Endothelial cell (in vitro differentiated cells): Measurements from ENCODE around the gene ALG2. TPM values are rescaled to one million over a fixed set of nuclear protein-coding genes. Genes with fewer than 3 reads are reported as not detected.
A peak's percentile ranks its signal among the peaks of the same experiment; 100 is the strongest.
"Not testable (repeated sequence)": the region's sequence is repeated elsewhere in the genome, so short reads cannot be mapped to it uniquely, and the experiment has no call there.

ENCODE experiments used
- DNase-seq: peaks from one replicate; pipeline ENCODE4 v3.0.0; 2021; ENCODE audit warnings: low spot score
- H3K27ac Mint-ChIP-seq: one replicate; pipeline ENCODE4 v1.8.0; 2021; ENCODE audit warnings: mixed read lengths, inconsistent platforms; ENCODE audit not compliant: unreplicated experiment
- H3K27me3 Mint-ChIP-seq: one replicate; pipeline ENCODE4 v1.8.0; 2021; ENCODE audit warnings: mild to moderate bottlenecking, moderate library complexity, mixed read lengths, inconsistent platforms; ENCODE audit not compliant: unreplicated experiment
- H3K36me3 Mint-ChIP-seq: one replicate; pipeline ENCODE4 v1.8.0; 2021; ENCODE audit warnings: mild to moderate bottlenecking, low read depth, mixed read lengths, inconsistent platforms; ENCODE audit not compliant: unreplicated experiment
- H3K4me1 Mint-ChIP-seq: one replicate; pipeline ENCODE4 v1.8.0; 2021; ENCODE audit warnings: mild to moderate bottlenecking, mixed read lengths, inconsistent platforms; ENCODE audit not compliant: unreplicated experiment
- H3K4me3 Mint-ChIP-seq: one replicate; pipeline ENCODE4 v1.8.0; 2021; ENCODE audit warnings: mild to moderate bottlenecking, mixed read lengths, inconsistent platforms; ENCODE audit not compliant: unreplicated experiment
- H3K9me3 Mint-ChIP-seq: one replicate; pipeline ENCODE4 v1.8.0; 2021; ENCODE audit warnings: mixed read lengths, inconsistent platforms; ENCODE audit not compliant: unreplicated experiment
- total RNA-seq: library from RNA; stranded (reverse); fragmentation: NEBNext Ultra II Directional; extraction: Animal tissue kit (Norgen Biotek cat#: 25700); gene quantifications from one replicate; pipeline ENCODE4 v1.2.1, GENCODE V29; 2021; ENCODE audit not compliant: unreplicated experiment
- TF ChIP-seq, protein P1 (sequence below): fragments of 200-600 bp; sonication (generic); IDR thresholded peaks from one replicate; pipeline ENCODE4 v1.5.0; 2021; ENCODE audit warnings: antibody characterized with exemption; ENCODE audit not compliant: unreplicated experiment

The ALG2 gene
- total RNA-seq, 1 donor from 2014 or later = 28.9 TPM

DNA sequence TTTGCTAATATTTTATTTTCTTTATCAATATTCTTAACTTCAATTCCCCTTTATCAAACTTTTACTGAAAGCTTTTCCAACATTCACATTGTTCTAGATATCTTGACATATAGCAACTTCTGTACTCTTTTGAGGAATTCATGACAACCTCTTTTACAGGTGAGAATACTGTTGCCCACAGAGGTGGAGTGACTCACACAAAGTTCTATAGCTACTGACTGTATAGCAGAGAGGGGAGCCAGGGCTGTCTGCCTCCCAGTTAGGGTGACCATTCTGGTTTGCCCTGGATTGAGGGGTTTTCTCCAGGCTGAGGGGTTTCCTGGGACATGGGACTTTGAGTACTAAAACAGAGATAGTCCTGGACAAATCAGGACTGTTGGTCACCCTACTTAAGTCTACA, 16.6 kb upstream of the ALG2 start:
- DNase-seq = no peak
- Mint-ChIP-seq H3K4me1 (peaks cover 24% of the 10 kb centered on the region), H3K36me3 (peaks cover 9% of the 10 kb centered on the region), H3K9me3 (no peaks in the 10 kb centered on the region), H3K4me3 (no peak overlapping the region), H3K27me3 (peaks cover 1% of the 10 kb centered on the region), H3K27ac (no peak overlapping the region)
- TF ChIP-seq, protein P1, sequence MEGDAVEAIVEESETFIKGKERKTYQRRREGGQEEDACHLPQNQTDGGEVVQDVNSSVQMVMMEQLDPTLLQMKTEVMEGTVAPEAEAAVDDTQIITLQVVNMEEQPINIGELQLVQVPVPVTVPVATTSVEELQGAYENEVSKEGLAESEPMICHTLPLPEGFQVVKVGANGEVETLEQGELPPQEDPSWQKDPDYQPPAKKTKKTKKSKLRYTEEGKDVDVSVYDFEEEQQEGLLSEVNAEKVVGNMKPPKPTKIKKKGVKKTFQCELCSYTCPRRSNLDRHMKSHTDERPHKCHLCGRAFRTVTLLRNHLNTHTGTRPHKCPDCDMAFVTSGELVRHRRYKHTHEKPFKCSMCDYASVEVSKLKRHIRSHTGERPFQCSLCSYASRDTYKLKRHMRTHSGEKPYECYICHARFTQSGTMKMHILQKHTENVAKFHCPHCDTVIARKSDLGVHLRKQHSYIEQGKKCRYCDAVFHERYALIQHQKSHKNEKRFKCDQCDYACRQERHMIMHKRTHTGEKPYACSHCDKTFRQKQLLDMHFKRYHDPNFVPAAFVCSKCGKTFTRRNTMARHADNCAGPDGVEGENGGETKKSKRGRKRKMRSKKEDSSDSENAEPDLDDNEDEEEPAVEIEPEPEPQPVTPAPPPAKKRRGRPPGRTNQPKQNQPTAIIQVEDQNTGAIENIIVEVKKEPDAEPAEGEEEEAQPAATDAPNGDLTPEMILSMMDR = no peak

DNA sequence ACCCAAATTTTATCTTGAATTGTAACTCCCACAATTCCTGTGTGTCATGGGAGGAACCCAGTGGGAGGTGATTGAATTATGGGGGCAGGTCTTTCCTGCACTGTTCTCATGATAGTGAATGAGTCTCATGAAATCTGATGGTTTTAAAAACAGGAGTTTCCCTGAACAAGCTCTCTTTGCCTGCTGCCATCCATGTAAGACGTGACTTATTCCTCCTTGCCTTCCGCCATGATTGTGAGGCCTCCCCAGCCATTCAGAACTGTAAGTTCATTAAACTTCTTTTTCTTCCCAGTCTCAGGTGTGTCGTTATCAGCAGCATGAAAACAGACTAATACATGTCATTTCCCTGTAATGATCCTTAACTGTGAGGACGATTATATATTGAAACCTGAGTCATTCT, 16.1 kb upstream of the ALG2 start:
- DNase-seq, H3K27ac Mint-ChIP-seq: not testable (repeated sequence)

DNA sequence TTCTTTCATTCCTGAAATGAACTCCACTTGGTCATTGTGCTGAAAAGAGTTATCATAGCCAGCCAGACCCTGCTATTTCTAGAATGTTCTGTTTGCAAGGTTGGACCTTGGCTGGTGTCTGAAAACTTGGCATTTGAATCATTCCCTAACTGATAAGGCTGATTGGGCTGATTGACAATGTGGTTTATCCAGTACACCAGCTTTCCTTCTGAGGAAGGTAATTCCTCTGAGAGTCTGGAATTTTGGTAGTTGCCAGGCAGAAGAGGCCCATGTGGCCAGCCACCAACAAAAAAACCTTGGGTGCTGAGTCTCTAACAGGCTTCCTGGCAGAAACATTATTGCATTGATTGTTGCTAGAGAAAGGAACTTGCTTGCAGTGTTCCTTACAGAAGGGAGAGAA, 15.6 kb upstream of the ALG2 start:
- H3K27me3 Mint-ChIP-seq = peaks cover 1% of the 10 kb centered on the region
- no peaks in the 10 kb centered on the region for H3K9me3 Mint-ChIP-seq
- no peak overlapping the region for H3K4me3 Mint-ChIP-seq
- TF ChIP-seq, protein P1 = no peak
- peaks cover 24% of the 10 kb centered on the region for H3K4me1 Mint-ChIP-seq
- H3K27ac Mint-ChIP-seq = no peak overlapping the region
- no peak for DNase-seq
- peaks cover 9% of the 10 kb centered on the region for H3K36me3 Mint-ChIP-seq

More for the DNA sequence above, 16.1 kb upstream of the ALG2 start:
- H3K4me3 Mint-ChIP-seq, H3K27me3 Mint-ChIP-seq, H3K9me3 Mint-ChIP-seq, H3K36me3 Mint-ChIP-seq: not testable (repeated sequence)
- H3K4me1 Mint-ChIP-seq = peaks cover 24% of the 10 kb centered on the region

DNA sequence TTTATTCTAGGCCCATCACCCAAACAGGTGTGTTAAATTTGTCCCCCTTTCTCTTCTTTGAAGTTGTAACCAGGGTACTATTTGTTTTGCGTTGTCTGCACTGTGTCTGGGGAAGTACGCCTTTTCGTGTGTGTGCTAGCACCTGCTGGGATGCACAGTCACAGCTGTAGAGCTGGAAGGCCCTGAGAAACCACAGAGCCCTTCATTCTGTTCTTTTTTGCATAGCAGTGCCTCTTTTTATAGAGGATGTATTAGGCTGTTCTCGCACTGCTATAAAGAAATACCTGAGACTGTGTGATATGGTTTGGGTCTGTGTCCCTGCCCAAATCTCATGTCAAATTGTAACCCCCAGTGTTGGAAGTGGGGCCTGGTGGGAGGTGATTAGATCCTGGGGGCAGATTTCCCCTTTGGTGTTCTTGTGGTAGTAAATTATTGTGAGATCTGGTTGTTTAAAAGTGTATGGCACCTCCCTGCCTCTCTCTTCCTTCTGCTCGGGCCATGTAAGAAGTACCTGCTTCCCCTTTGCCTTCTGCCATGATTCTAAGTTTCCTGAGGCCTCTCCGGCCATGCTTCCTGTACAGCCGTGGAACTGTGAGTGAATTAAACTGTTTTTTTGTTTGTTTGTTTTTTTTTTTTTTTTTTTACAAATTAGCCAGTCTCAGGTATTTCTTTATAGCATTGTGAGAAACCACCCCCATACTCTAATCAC, 14.3 kb upstream of the ALG2 start:
- TF ChIP-seq, protein P1 = no peak
- no peak overlapping the region for H3K4me3 Mint-ChIP-seq
- DNase-seq = no peak
- H3K36me3 Mint-ChIP-seq = peaks cover 7% of the 10 kb centered on the region
- H3K4me1 Mint-ChIP-seq = peaks cover 24% of the 10 kb centered on the region
- peaks cover 1% of the 10 kb centered on the region for H3K27me3 Mint-ChIP-seq
- H3K27ac Mint-ChIP-seq = peak overlapping the region; percentile 77
- H3K9me3 Mint-ChIP-seq = no peaks in the 10 kb centered on the region

DNA sequence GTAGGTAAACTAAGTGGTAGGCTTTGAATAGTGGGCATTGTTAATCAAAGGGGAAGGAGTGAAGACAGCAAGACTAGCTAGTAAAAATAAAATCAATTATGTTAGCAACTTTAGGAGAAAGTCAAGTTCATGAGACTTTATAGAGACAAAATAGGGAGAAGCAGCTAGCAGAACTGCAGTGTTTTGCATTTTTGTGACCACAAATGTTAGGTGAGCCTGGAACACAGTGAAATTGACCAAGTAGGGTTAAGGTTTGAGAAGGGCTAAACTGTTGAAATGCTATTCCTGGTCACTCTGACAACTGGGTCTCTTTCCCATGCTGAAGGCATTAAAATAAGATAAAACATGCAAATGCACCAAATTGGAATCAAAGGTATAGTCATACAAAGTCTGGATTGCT, 13.3 kb upstream of the ALG2 start:
- Mint-ChIP-seq H3K4me1 (peaks cover 20% of the 10 kb centered on the region), H3K4me3 (no peak overlapping the region), H3K27me3 (no peaks in the 10 kb centered on the region), H3K27ac (no peak overlapping the region), H3K9me3 (no peaks in the 10 kb centered on the region), H3K36me3 (peaks cover 12% of the 10 kb centered on the region)
- TF ChIP-seq, protein P1 = no peak
- DNase-seq = no peak
